ENCODE results near the gene DECR2.

DECR2 gene

GRCh38 chr16:367333-367903 lies 34.3 kb upstream of the DECR2 start:
- no peak for TF ChIP-seq CTCF (IDR thresholded peaks at IDR 0.05; ENCODE audit: low read depth, low read length, missing control alignments)
- no peak overlapping the region for H3K4me3 ChIP-seq (ENCODE audit: low read depth, low read length)
- no peak for DNase-seq (ENCODE audit: low read depth)
- in situ Hi-C loops (cut with HindIII; ENCODE audit: low sequenced_read_pairs) = no loop called here

- in situ Hi-C loops (cut with HindIII; ENCODE audit: low sequenced_read_pairs) = no loop called here
- no peak overlapping the region for H3K4me3 ChIP-seq (ENCODE audit: low read depth, low read length)
- DNase-seq (ENCODE audit: low read depth) = no peak
- TF ChIP-seq CTCF (IDR thresholded peaks at IDR 0.05; ENCODE audit: low read depth, low read length, missing control alignments) = no peak
Measured at GRCh38 chr16:368388-369158, 33.1 kb upstream of the DECR2 start.

GRCh38 chr16:369275-369865 lies 32.3 kb upstream of the DECR2 start:
- TF ChIP-seq CTCF (IDR thresholded peaks at IDR 0.05; ENCODE audit: low read depth, low read length, missing control alignments) = no peak
- DNase-seq (ENCODE audit: low read depth) = no peak
- H3K4me3 ChIP-seq (ENCODE audit: low read depth, low read length) = peak overlapping the region; percentile 39
- in situ Hi-C loops (cut with HindIII; ENCODE audit: low sequenced_read_pairs) = no loop called here

GRCh38 chr16:369866-370436 lies 31.7 kb upstream of the DECR2 start:
- in situ Hi-C loops (cut with HindIII; ENCODE audit: low sequenced_read_pairs) = no loop called here
- DNase-seq (ENCODE audit: low read depth) = no peak
- peak overlapping the region; percentile 39 for H3K4me3 ChIP-seq (ENCODE audit: low read depth, low read length)
- no peak for TF ChIP-seq CTCF (IDR thresholded peaks at IDR 0.05; ENCODE audit: low read depth, low read length, missing control alignments)

- no peak for TF ChIP-seq CTCF (IDR thresholded peaks at IDR 0.05; ENCODE audit: low read depth, low read length, missing control alignments)
- in situ Hi-C loops (cut with HindIII; ENCODE audit: low sequenced_read_pairs) = no loop called here
- DNase-seq (ENCODE audit: low read depth) = peak; percentile 88
- peak within 1 kb of the TSS; percentile 39 for H3K4me3 ChIP-seq (ENCODE audit: low read depth, low read length)
Measured at GRCh38 chr16:370443-370842, 31.2 kb upstream of the DECR2 start, which contains the start of gene MRPL28. TSS of gene MRPL28 (minus strand) at chr16:370538. CDS start at chr16:370218, 320 bp downstream.

GRCh38 chr16:370979-371514 lies 30.6 kb upstream of the DECR2 start:
- in situ Hi-C loops (cut with HindIII; ENCODE audit: low sequenced_read_pairs) = no loop called here
- DNase-seq (ENCODE audit: low read depth) = no peak
- TF ChIP-seq CTCF (IDR thresholded peaks at IDR 0.05; ENCODE audit: low read depth, low read length, missing control alignments) = no peak
- no peak overlapping the region for H3K4me3 ChIP-seq (ENCODE audit: low read depth, low read length)

All from astrocyte of the cerebellum (primary cell).